Omental fat pad (tissue), 4 donors: ENCODE results near the gene MIPEP. TPM values are rescaled to one million over a fixed set of nuclear protein-coding genes. Genes with fewer than 3 reads are reported as not detected.

Experiments
- ATAC-seq: fragments of 150-250 bp; one replicate; pipeline ENCODE4 v1.9.1; 2016; ENCODE audit warnings: mild to moderate bottlenecking, moderate library complexity; ENCODE audit not compliant: low FRiP score
- DNase-seq: peaks from one replicate; pipeline ENCODE4 v3.0.0-alpha.2; 2019; ENCODE audit warnings: low spot score
- total RNA-seq, 4 donors: library from RNA; depleted of rRNA; stranded (reverse); fragments of >200 nt; gene quantifications; one replicate each; pipeline ENCODE4 v1.1.0, GENCODE V29; 2016
- TF ChIP-seq, protein P1 (sequence below), 3 donors: fragments of 450-650 bp; IDR thresholded peaks; one replicate each; pipeline ENCODE4 v1.5.1; 2016 to 2017; ENCODE audit warnings: antibody characterized with exemption in 3 of 3, mild to moderate bottlenecking in 3 of 3, moderate library complexity in 2 of 3

The MIPEP gene
- total RNA-seq, 4 donors from 2014 or later = 9.2 to 24.6 (median 10.9) TPM

DNA sequence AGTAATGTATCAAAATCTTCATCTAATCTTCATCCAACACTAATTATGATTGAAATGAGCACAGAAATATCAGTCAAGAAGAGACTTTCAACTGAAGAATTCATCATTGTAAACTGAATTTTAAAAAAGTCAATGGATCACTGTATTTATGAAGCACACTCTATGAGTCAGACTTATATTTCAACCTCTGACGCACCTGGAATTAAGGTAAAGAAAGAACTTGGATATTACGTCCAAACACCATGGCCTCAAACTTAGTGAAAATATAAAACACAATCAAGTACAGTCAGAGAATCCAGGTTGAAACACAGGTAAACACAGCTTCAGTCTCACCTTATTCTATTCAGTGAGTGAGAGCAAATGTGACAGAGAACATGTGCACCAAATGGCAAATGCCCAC lies 39.5 kb downstream of the MIPEP start:
- TF ChIP-seq, protein P1, sequence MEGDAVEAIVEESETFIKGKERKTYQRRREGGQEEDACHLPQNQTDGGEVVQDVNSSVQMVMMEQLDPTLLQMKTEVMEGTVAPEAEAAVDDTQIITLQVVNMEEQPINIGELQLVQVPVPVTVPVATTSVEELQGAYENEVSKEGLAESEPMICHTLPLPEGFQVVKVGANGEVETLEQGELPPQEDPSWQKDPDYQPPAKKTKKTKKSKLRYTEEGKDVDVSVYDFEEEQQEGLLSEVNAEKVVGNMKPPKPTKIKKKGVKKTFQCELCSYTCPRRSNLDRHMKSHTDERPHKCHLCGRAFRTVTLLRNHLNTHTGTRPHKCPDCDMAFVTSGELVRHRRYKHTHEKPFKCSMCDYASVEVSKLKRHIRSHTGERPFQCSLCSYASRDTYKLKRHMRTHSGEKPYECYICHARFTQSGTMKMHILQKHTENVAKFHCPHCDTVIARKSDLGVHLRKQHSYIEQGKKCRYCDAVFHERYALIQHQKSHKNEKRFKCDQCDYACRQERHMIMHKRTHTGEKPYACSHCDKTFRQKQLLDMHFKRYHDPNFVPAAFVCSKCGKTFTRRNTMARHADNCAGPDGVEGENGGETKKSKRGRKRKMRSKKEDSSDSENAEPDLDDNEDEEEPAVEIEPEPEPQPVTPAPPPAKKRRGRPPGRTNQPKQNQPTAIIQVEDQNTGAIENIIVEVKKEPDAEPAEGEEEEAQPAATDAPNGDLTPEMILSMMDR (IDR thresholded peaks at IDR 0.05) = no peak

DNA sequence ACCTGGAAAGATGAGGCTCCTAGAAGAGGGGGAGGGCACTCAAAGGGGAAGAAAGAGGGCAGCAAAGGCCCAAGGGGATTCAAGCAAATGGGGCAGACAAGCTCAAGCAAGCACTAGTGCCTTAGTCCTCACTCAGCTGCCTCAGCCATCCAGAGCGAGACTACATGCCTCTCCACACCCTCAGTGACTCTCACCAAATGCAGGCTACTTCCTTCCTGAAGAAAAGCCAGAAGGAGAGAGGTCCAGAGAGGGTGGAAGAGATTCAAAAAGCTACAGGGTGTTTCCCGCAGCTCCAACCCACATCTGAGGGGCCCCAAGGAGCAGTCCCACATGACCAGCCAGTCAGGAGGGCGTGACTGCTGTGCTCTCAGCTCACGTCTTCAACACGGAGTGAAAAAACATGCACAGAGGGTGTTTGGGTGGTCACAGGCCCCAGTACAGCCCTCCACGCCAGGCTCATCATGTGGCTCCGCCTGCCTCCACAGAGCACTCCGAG lies 40.5 kb downstream of the MIPEP start:
- TF ChIP-seq, protein P1 (IDR thresholded peaks at IDR 0.05) = no peak
- DNase-seq = no peak
- ATAC-seq = no peak

More for the DNA sequence above, 39.5 kb downstream of the MIPEP start:
- DNase-seq (no peak), ATAC-seq (no peak)

DNA sequence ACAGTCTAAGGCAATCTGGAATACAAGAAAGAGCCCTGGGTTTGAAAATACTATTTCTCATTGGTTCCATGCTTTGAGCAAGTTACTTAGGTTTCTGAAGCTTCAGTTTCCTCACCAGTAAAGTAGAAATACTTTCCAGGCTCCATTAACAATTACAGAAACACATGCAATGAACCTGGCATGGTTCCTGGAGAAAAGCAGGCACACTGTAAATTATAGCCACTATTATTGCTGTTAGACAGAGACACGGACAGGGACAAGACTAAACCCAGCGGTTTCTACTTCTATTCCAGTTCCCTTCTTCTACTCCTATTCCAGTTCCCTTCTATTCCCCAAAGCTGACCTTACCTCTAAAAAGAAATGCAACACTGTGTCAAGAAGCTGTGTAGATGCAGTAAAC lies 41.2 kb downstream of the MIPEP start:
- TF ChIP-seq, protein P1 (IDR thresholded peaks at IDR 0.05) = no peak
- no peak for DNase-seq
- ATAC-seq = no peak

DNA sequence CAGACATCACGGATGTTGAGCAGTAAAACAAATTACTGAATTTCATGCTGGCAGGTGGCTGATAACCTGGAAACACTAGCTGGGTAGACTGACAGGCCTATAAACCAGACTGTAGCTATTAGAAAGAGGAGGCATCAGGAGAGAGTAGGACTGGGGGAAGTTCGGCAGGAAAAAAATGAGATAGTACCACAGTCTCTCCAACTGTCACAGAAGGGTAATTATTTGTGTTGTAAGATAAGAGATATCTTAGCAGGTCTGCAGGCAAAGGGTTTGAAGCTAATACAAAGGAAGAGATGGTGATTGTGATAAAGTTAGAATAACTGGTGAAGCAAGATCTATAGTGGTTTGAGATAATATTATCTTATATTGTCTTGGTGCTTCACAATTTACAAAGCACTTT lies 41.7 kb downstream of the MIPEP start:
- DNase-seq = no peak
- no peak for ATAC-seq
- TF ChIP-seq, protein P1 (IDR thresholded peaks at IDR 0.05) = no peak

DNA sequence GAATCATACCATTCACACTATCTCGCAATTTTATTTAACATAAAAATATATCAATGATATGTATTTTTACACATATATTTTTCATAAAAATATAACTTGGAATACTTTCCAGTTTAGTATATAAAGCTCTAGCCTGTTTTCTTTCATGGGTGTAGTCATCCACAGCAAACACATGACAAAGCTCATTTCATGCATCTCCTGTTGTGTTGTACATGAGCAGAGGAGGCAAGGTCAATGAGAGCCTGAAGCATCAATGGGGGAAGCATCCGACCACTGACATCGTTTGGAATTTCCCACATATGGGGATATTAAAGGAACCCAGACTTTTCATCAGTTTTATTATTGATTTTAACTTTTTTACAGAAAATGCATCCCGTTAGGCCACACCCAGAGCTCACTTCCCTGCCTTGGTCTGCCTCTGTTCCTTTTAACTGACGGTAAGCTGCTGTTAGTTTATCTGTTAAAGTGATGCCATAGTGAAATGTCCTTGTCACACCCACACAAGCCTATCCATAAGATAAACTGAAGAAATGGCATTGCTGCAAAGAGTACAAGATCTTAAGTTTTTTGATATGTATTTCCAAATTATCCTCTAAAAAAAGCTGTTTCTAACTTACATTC lies 44.0 kb downstream of the MIPEP start:
- TF ChIP-seq, protein P1 (IDR thresholded peaks at IDR 0.05) = no peak
- ATAC-seq = no peak
- DNase-seq = no peak

DNA sequence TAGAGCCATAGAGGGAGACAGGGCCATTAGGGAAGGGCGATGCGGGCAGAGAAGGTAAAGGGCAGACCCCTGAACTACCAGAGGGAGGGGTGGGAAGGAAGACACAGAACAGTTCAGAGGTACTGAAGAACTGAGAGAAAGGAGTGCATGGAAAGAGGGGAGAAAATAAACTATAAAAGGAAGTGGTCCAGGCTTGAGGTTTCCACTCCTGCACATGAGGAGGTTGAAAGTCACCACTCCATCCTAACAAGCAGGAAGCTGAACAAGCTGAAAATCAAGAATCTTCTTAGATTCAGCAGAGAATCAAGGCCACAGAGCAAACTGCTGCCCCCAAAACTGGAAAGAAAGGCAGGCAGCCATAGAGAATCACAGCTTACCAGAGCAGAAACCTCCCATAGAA lies 45.1 kb downstream of the MIPEP start:
- TF ChIP-seq, protein P1 (IDR thresholded peaks at IDR 0.05) = no peak
- ATAC-seq (no peak), DNase-seq (no peak)

DNA sequence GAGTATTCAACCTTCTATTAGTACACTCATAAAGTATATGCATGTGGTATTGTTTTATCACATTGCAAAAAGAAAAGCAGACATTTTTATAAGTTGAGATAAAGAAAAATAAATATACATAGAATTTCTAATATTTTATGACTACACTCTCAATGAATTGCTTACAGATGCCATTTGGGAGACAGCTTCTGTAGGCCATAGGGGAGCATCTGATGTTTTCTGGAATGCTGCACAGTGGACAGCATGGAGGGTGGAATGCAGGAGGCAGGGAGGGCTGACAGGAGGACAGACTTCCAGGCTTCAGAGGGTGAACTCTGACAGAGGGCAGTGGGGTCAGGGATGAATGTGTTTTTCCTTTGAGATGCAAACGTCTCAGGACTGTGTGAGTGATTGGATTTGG lies 45.8 kb downstream of the MIPEP start:
- no peak for ATAC-seq
- DNase-seq = no peak
- TF ChIP-seq, protein P1 (IDR thresholded peaks at IDR 0.05) = no peak
